Esophagus squamous epithelium (tissue), 5 donors: ENCODE data around the gene MAP4K4. TPM values are rescaled to one million over a fixed set of nuclear protein-coding genes. Genes with fewer than 3 reads are reported as not detected.

Experiments
- DNase-seq: peaks from one replicate; lab custom pipeline; 2025; lab: John Stamatoyannopoulos, UW
- H3K27ac ChIP-seq, 4 donors: fragments of 200-600 bp; sonication (generic); one replicate each; pipeline ENCODE4 v1.5.1; 2016 to 2019; ENCODE audit warnings: mild to moderate bottlenecking in 1 of 4
- H3K27me3 ChIP-seq, 4 donors: fragments of 200-600 bp; sonication (generic); 1 replicate in 3 of 4; 2 replicates in 1 of 4; pipeline versions ENCODE4 v1.5.1 to v1.6.0; 2017 to 2021; ENCODE audit warnings: antibody characterized with exemption in 1 of 4
- H3K36me3 ChIP-seq, 3 donors: fragments of 200-600 bp; sonication (generic); one replicate each; pipeline ENCODE4 v1.5.1; 2016 to 2019
- H3K4me1 ChIP-seq, 3 donors: fragments of 200-600 bp; sonication (generic); one replicate each; pipeline ENCODE4 v1.5.1; 2017 to 2019
- H3K4me3 ChIP-seq, 4 donors: fragments of 200-600 bp; sonication (generic); 1 replicate in 3 of 4; 2 replicates in 1 of 4; pipeline ENCODE4 v1.5.1; 2016 to 2019; ENCODE audit warnings: mild to moderate bottlenecking in 2 of 4, moderate library complexity in 1 of 4
- H3K9me3 ChIP-seq, 3 donors: fragments of 200-600 bp; sonication (generic); one replicate each; pipeline ENCODE4 v1.5.1; 2016 to 2019
- POLR2A ChIP-seq, 4 donors: fragments of 450-650 bp; IDR thresholded peaks; one replicate each; pipeline ENCODE4 v1.6.1; 2017; ENCODE audit warnings: antibody characterized with exemption in 4 of 4, mild to moderate bottlenecking in 4 of 4, moderate library complexity in 3 of 4
- WGBS, 2 donors: methylation state at CpG; one replicate each; pipeline ENCODE4 v1.1.5; 2018; 5-methylcytosine and 5-hydroxymethylcytosine counted together
- intact Hi-C: fragments of 100-400 bp; cut with DNase I; formaldehyde crosslinking; loops from one replicate; pipeline ENCODE4 v1.15.0; 2022
- total RNA-seq, 4 donors: library from RNA; depleted of rRNA; stranded (reverse); fragments of >200 nt; gene quantifications; one replicate each; pipeline ENCODE4 v1.1.0, GENCODE V29; 2016
- TF ChIP-seq, protein P1 (sequence below), 6 experiments: fragments of 450-650 bp in 4 of 6; fragments of 200-600 bp in 2 of 6; sonication (generic) in 2 of 6; IDR thresholded peaks; one replicate each; pipeline ENCODE4 v1.5.1; 2016 to 2019; ENCODE audit warnings: antibody characterized with exemption in 6 of 6, mild to moderate bottlenecking in 4 of 6, moderate library complexity in 4 of 6
- donor health status: DM: yes; HTN: yes; CAD: no.

Gene MAP4K4
- total RNA-seq, 4 donors from 2014 or later: 46.0 to 121 (median 53.9) TPM

DNA sequence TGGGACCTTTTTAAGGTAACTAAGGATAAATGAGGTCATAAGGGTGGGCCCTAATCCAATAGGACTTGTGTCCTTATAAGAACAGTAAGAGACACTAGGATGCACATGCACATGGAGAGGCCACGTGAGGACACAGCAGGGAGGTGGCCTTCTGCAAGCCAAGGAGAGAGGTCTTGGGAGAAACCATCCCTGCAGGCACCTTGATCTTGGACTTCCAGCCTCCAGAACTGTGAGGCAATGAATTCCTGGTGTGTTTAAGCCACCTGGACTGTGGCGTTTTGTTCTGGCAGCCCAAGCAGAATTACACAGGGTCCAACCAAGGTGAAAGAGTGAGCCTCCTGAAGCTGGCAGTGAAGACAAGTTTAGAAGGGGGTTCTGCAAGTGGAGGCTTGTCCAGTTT, 204.7 kb downstream of the MAP4K4 start:
- Histone ChIP-seq H3K9me3 (peaks cover 0 to 20% (median 0%) of the 10 kb centered on the region in 3 donors), H3K4me3 (no peak overlapping the region), H3K4me1 (no peaks in the 10 kb centered on the region), H3K36me3 (no peaks in the 10 kb centered on the region), H3K27me3 (peaks cover 0 to 12% (median 0%) of the 10 kb centered on the region in 4 donors), H3K27ac (no peak overlapping the region)
- TF ChIP-seq, protein P1, sequence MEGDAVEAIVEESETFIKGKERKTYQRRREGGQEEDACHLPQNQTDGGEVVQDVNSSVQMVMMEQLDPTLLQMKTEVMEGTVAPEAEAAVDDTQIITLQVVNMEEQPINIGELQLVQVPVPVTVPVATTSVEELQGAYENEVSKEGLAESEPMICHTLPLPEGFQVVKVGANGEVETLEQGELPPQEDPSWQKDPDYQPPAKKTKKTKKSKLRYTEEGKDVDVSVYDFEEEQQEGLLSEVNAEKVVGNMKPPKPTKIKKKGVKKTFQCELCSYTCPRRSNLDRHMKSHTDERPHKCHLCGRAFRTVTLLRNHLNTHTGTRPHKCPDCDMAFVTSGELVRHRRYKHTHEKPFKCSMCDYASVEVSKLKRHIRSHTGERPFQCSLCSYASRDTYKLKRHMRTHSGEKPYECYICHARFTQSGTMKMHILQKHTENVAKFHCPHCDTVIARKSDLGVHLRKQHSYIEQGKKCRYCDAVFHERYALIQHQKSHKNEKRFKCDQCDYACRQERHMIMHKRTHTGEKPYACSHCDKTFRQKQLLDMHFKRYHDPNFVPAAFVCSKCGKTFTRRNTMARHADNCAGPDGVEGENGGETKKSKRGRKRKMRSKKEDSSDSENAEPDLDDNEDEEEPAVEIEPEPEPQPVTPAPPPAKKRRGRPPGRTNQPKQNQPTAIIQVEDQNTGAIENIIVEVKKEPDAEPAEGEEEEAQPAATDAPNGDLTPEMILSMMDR (IDR thresholded peaks at IDR 0.05): no peak
- no peak for TF ChIP-seq POLR2A (IDR thresholded peaks at IDR 0.05)
- WGBS, 2 donors: 71 to 80% methylated on average over 2 of the region's 2 CpGs
- intact Hi-C loops: no loop called here
- no peak for DNase-seq

DNA sequence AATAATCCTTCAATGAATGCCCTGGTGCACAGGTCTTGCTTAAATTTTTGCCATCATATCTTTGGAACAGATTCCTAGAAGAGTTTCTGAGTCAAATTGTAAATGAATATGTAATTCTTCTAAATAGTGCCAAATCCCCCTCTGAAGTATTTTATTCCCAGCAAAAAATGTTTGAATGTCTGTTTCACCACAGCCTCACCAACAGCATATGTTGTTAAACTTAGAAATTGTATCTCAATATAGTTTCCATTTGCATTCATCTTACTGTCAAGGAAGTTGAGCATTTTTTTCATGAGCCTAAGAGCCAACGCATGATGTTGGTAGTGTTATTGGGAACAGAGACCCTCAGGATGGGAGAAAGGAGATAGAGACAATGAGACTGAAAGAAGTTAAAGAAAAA, 207.4 kb downstream of the MAP4K4 start:
- no peak overlapping the region for H3K27ac ChIP-seq
- H3K36me3 ChIP-seq: no peaks in the 10 kb centered on the region
- 89 to 100% methylated on average over 1 of the region's 1 CpG for WGBS, 2 donors
- H3K9me3 ChIP-seq: peaks cover 0 to 22% (median 2%) of the 10 kb centered on the region in 3 donors
- intact Hi-C loops: no loop called here
- H3K4me3 ChIP-seq: no peak overlapping the region
- TF ChIP-seq, protein P1 (IDR thresholded peaks at IDR 0.05): no peak
- TF ChIP-seq POLR2A (IDR thresholded peaks at IDR 0.05): no peak
- no peak for DNase-seq
- peaks cover 0 to 12% (median 0%) of the 10 kb centered on the region in 4 donors for H3K27me3 ChIP-seq
- H3K4me1 ChIP-seq: no peaks in the 10 kb centered on the region

DNA sequence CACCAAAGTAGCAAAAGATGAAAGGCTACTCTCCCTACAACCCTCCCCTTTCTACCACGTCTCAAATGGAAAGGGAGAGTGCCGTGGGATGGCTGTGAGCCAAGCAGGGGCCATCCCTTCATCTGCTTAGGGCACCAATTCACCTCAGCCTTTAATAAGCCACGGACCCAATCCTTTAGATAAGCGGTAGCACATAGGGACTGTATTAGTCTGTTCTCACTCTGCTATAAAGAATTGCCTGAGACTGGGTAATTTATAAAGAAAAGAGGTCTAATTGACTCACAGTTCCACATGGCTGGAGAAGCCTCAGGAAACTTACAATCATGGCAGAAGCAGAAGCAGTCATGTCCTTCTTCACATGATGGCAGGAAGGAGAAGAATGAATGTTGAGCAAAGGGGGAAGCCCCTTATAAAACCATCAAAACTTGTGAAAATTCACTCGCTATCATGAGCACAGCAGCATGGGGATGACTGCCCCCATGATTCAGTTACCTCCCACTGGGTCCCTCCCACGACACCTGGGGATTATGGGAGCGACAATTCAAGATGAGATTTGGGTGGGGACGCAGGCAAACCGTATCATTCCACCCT, 208.3 kb downstream of the MAP4K4 start:
- WGBS, 2 donors: 64 to 78% methylated on average over 7 to 9 of the region's 9 CpGs
- TF ChIP-seq, protein P1 (IDR thresholded peaks at IDR 0.05): no peak
- no peak for TF ChIP-seq POLR2A (IDR thresholded peaks at IDR 0.05)
- H3K27ac ChIP-seq: no peak overlapping the region
- intact Hi-C loops: no loop called here
- no peak overlapping the region for H3K4me3 ChIP-seq
- no peaks in the 10 kb centered on the region for H3K4me1 ChIP-seq
- DNase-seq: no peak
- no peaks in the 10 kb centered on the region for H3K36me3 ChIP-seq
- peaks cover 0 to 22% (median 6%) of the 10 kb centered on the region in 3 donors for H3K9me3 ChIP-seq
- H3K27me3 ChIP-seq: peaks cover 0 to 12% (median 0%) of the 10 kb centered on the region in 4 donors

DNA sequence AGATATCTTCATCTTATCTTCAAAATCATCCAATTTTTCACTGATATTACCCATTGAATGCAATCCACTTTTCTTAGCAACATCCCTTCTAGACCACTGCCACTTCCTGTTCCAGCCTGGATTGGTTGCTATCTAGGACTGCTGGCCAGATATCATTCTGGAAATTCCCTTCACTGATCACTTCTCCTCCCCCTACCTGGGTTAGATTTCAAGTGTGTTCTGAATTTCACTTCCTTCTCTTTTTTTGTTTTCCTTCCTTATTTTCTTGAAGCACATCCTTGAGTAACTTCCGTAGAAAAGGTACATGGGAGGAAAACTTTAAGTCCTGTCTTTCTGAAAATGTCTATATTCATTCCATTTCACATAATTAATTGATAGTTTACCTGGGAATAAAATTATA, 212.3 kb downstream of the MAP4K4 start:
- no peaks in the 10 kb centered on the region for H3K4me1 ChIP-seq
- H3K9me3 ChIP-seq: peaks cover 0 to 17% (median 6%) of the 10 kb centered on the region in 3 donors
- no peaks in the 10 kb centered on the region for H3K36me3 ChIP-seq
- no peak overlapping the region for H3K4me3 ChIP-seq
- no peak overlapping the region for H3K27ac ChIP-seq
- intact Hi-C loops: no loop called here
- DNase-seq: no peak
- WGBS, 2 donors: 50 to 65% methylated on average over 1 of the region's 1 CpG
- peaks cover 0 to 12% (median 0%) of the 10 kb centered on the region in 4 donors for H3K27me3 ChIP-seq
- TF ChIP-seq, protein P1 (IDR thresholded peaks at IDR 0.05): no peak
- no peak for TF ChIP-seq POLR2A (IDR thresholded peaks at IDR 0.05)

DNA sequence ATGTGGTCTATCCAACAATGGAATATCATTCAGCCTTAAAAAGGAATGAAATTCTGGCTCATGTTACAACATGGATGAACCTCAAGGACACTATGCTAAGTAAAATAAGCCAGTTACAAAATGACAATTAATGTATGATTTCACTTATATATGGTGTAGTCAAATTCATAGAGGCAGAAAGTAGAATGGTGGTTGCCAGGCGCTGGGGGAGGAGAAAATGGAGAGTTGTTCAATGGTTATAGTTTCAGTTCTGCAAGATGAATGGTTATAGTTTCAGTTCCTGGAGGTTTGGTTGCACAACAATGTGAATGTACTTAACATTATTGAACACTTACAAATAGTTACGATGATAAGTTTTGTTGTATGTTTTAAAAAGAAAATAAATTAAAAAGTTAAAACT, 215.0 kb downstream of the MAP4K4 start:
- Histone ChIP-seq H3K4me1 (no peaks in the 10 kb centered on the region), H3K4me3 (no peak overlapping the region), H3K36me3 (no peaks in the 10 kb centered on the region), H3K27me3 (no peaks in the 10 kb centered on the region), H3K27ac (no peak overlapping the region), H3K9me3 (peaks cover 0 to 6% (median 0%) of the 10 kb centered on the region in 3 donors)
- TF ChIP-seq, protein P1 (IDR thresholded peaks at IDR 0.05): no peak
- no peak for TF ChIP-seq POLR2A (IDR thresholded peaks at IDR 0.05)
- 79 to 84% methylated on average over 2 of the region's 2 CpGs for WGBS, 2 donors
- DNase-seq: no peak
- intact Hi-C loops: no loop called here
